Panc1 (cell line): ENCODE measurements around the gene SFRP4.

Experiments
- CTCF ChIP-seq: fragments of 450-650 bp; IDR thresholded peaks from 2 replicates; pipeline ENCODE4 v1.5.1; 2017; ENCODE audit warnings: mild to moderate bottlenecking
- POLR2AphosphoS5 ChIP-seq: IDR thresholded peaks from 2 replicates; pipeline ENCODE4 v1.6.1; 2012; ENCODE audit warnings: mild to moderate bottlenecking, low read depth, low read length, moderate library complexity

GRCh38 chr7:37894671-37895070, 21.9 kb downstream of the SFRP4 start:
- TF ChIP-seq CTCF (no peak), POLR2AphosphoS5 (no peak)
